Naive thymus-derived CD4-positive, alpha-beta T cell (primary cell): ENCODE measurements around the gene NPEPPS. TPM values are rescaled to one million over a fixed set of nuclear protein-coding genes. Genes with fewer than 3 reads are reported as not detected.
"Not testable (repeated sequence)": the region's sequence is repeated elsewhere in the genome, so short reads cannot be mapped to it uniquely, and the experiment has no call there.

Experiments used
- ATAC-seq: fragments of 150-1000 bp; cut with Tn5 transposase; 2 replicates; pipeline ENCODE4 v1.10.0; 2021; ENCODE audit warnings: mild to moderate bottlenecking, moderate library complexity
- CTCF ChIA-PET: fragments of 350-600 bp; sonication (Branson Sonifier 250); formaldehyde crosslinking; loops from one replicate; lab custom pipeline; 2021; ENCODE audit warnings: antibody characterized with exemption; lab: Charles Lee
- POLR2A ChIA-PET: fragments of 350-600 bp; sonication (Branson Sonifier 250); formaldehyde crosslinking; loops from one replicate; lab custom pipeline; 2021; ENCODE audit warnings: antibody characterized with exemption, inconsistent platforms; lab: Charles Lee
- DNase-seq, 9 donors: peaks; one replicate each; pipeline versions ENCODE4 v3.0.0 to v3.0.0-alpha.2; 2020 to 2022; ENCODE audit warnings: mixed read lengths in 1 of 9
- H3K27ac ChIP-seq: one replicate; pipeline ENCODE4 v1.7.0; 2013; ENCODE audit warnings: mild to moderate bottlenecking, low read depth, low read length, moderate library complexity
- H3K27me3 ChIP-seq, 2 donors: one replicate each; pipeline ENCODE4 v1.7.0; 2013; ENCODE audit warnings: low read length in 2 of 2, mild to moderate bottlenecking in 2 of 2, moderate library complexity in 2 of 2; ENCODE audit not compliant: control insufficient read depth in 2 of 2, insufficient read depth in 2 of 2
- H3K36me3 ChIP-seq, 3 experiments: 1 replicate in 2 of 3; 2 replicates in 1 of 3; pipeline ENCODE4 v1.7.0; 2013; ENCODE audit warnings: low read length in 3 of 3, mild to moderate bottlenecking in 3 of 3, moderate library complexity in 1 of 3; ENCODE audit not compliant: insufficient read depth in 3 of 3, control insufficient read depth in 2 of 3
- H3K4me1 ChIP-seq, 2 donors: one replicate each; pipeline ENCODE4 v1.7.0; 2013; ENCODE audit warnings: low read length in 2 of 2, mild to moderate bottlenecking in 2 of 2, moderate library complexity in 1 of 2; ENCODE audit not compliant: control insufficient read depth in 2 of 2, insufficient read depth in 2 of 2
- H3K4me3 ChIP-seq: 2 replicates; pipeline ENCODE4 v1.7.0; 2013; ENCODE audit warnings: mild to moderate bottlenecking, low read length
- H3K9me3 ChIP-seq, 3 experiments: 1 replicate in 2 of 3; 2 replicates in 1 of 3; pipeline ENCODE4 v1.7.0; 2013; ENCODE audit warnings: low read length in 3 of 3; ENCODE audit not compliant: control insufficient read depth in 2 of 3
- H3K27ac Mint-ChIP-seq, 9 donors: one replicate each; pipeline ENCODE4 v1.8.0; 2020 to 2022; ENCODE audit warnings: mixed read lengths in 9 of 9, mild to moderate bottlenecking in 8 of 9, moderate library complexity in 5 of 9, inconsistent platforms in 2 of 9
- H3K27me3 Mint-ChIP-seq, 5 donors: one replicate each; pipeline ENCODE4 v1.8.0; 2021 to 2022; ENCODE audit warnings: mixed read lengths in 5 of 5, mild to moderate bottlenecking in 1 of 5
- H3K36me3 Mint-ChIP-seq, 5 donors: one replicate each; pipeline ENCODE4 v1.8.0; 2020 to 2022; ENCODE audit warnings: mixed read lengths in 5 of 5, mild to moderate bottlenecking in 3 of 5, inconsistent platforms in 1 of 5
- H3K4me1 Mint-ChIP-seq, 7 donors: one replicate each; pipeline ENCODE4 v1.8.0; 2020 to 2022; ENCODE audit warnings: mixed read lengths in 7 of 7, mild to moderate bottlenecking in 3 of 7, inconsistent platforms in 1 of 7
- H3K4me3 Mint-ChIP-seq, 10 donors: one replicate each; pipeline ENCODE4 v1.8.0; 2020 to 2022; ENCODE audit warnings: mild to moderate bottlenecking in 10 of 10, mixed read lengths in 10 of 10, moderate library complexity in 6 of 10, inconsistent platforms in 2 of 10
- H3K9me3 Mint-ChIP-seq, 11 donors: one replicate each; pipeline ENCODE4 v1.8.0; 2020 to 2022; ENCODE audit warnings: mixed read lengths in 11 of 11, mild to moderate bottlenecking in 4 of 11, inconsistent platforms in 1 of 11, moderate library complexity in 1 of 11
- intact Hi-C, 2 donors: fragments of 100-400 bp; cut with micrococcal nuclease; formaldehyde crosslinking; loops; one replicate each; pipeline ENCODE4 v1.15.1; 2023
- polyA plus RNA-seq, 2 donors: library from polyadenylated mRNA; unstranded; fragments of 300-500 nt; fragmentation: Illumina TruSeq; gene quantifications; one replicate each; pipeline ENCODE4 v1.2.3, GENCODE V29; 2021
- total RNA-seq, 6 experiments: library from RNA in 5 of 6; stranded (reverse) in 5 of 6; gene quantifications; 1 replicate in 5 of 6; 2 replicates in 1 of 6; pipeline ENCODE4 v1.2.3 and lab custom pipeline; 2021 to 2026

The NPEPPS gene
- total and polyA plus RNA-seq, 7 experiments from 2014 or later: 33.6 to 129 (median 87.6) TPM

GRCh38 chr17:47586378-47587055 lies 55.6 kb downstream of the NPEPPS start:
- H3K4me3 Mint-ChIP-seq, H3K4me1 Mint-ChIP-seq, H3K36me3 ChIP-seq, H3K27ac ChIP-seq, DNase-seq, H3K27me3 ChIP-seq, H3K4me1 ChIP-seq, ATAC-seq, H3K9me3 ChIP-seq, H3K4me3 ChIP-seq, H3K27ac Mint-ChIP-seq, H3K9me3 Mint-ChIP-seq, CTCF ChIA-PET, H3K27me3 Mint-ChIP-seq, intact Hi-C loops: not testable (repeated sequence)
- POLR2A ChIA-PET: interaction anchor here (0.6 kb wide), 1 partner anchor 9 kb away, joined by 3 read pairs; no protein-coding TSS in a partner anchor
- H3K36me3 Mint-ChIP-seq: peaks cover 0 to 10% (median 0%) of the 10 kb centered on the region in 5 donors

GRCh38 chr17:47593522-47593921 lies 62.6 kb downstream of the NPEPPS start:
- intact Hi-C loops: not testable (repeated sequence)
- peaks cover 0 to 33% (median 4%) of the 10 kb centered on the region in 5 donors for H3K36me3 Mint-ChIP-seq

GRCh38 chr17:47603830-47604597 lies 73.1 kb downstream of the NPEPPS start:
- Mint-ChIP-seq H3K9me3 (no peaks in the 10 kb centered on the region), H3K27me3 (no peaks in the 10 kb centered on the region), H3K4me3 (no peak overlapping the region), H3K4me1 (peaks cover 0 to 6% (median 3%) of the 10 kb centered on the region in 7 donors), H3K36me3 (peaks cover 12 to 59% (median 26%) of the 10 kb centered on the region in 5 donors), H3K27ac (peak overlapping the region in 4 of 9 donors; percentile 6 to 65 (median 29))
- ATAC-seq (no peak), DNase-seq (no peak)
- intact Hi-C loops: no loop called here
- Histone ChIP-seq H3K4me3 (no peak overlapping the region), H3K27ac (peak overlapping the region; percentile 14), H3K27me3 (no peaks in the 10 kb centered on the region), H3K9me3 (no peaks in the 10 kb centered on the region), H3K36me3 (peaks cover 8 to 52% (median 10%) of the 10 kb centered on the region in 3 experiments), H3K4me1 (no peaks in the 10 kb centered on the region)
- CTCF ChIA-PET: no interaction called here
- POLR2A ChIA-PET: interaction anchor here (0.6 to 0.7 kb wide), 2 partner anchors 11 to 315 kb away, joined by 3 to 4 read pairs; no protein-coding TSS in a partner anchor

More at GRCh38 chr17:47593522-47593921, 62.6 kb downstream of the NPEPPS start:
- DNase-seq, H3K27me3 Mint-ChIP-seq, H3K27ac ChIP-seq, H3K4me1 Mint-ChIP-seq, H3K4me3 Mint-ChIP-seq, ATAC-seq, H3K4me3 ChIP-seq, H3K27me3 ChIP-seq, H3K9me3 Mint-ChIP-seq, CTCF ChIA-PET, H3K9me3 ChIP-seq, H3K4me1 ChIP-seq, H3K27ac Mint-ChIP-seq: not testable (repeated sequence)
- H3K36me3 ChIP-seq: peaks cover 0 to 15% (median 0%) of the 10 kb centered on the region in 3 experiments
- POLR2A ChIA-PET: interaction anchor here (0.6 kb wide), 2 partner anchors 10 to 302 kb away, joined by 3 to 4 read pairs; no protein-coding TSS in a partner anchor

GRCh38 chr17:47604598-47604927 lies 73.7 kb downstream of the NPEPPS start:
- H3K36me3 ChIP-seq: peaks cover 8 to 50% (median 10%) of the 10 kb centered on the region in 3 experiments
- no peak for ATAC-seq

GRCh38 chr17:47605011-47605410 lies 74.1 kb downstream of the NPEPPS start:
- no peaks in the 10 kb centered on the region for H3K9me3 ChIP-seq
- ATAC-seq (no peak), DNase-seq (no peak)
- H3K36me3 ChIP-seq: peaks cover 8 to 46% (median 10%) of the 10 kb centered on the region in 3 experiments
- Mint-ChIP-seq H3K9me3 (no peaks in the 10 kb centered on the region), H3K27ac (no peak overlapping the region), H3K4me3 (no peak overlapping the region), H3K27me3 (no peaks in the 10 kb centered on the region), H3K4me1 (peaks cover 0 to 9% (median 5%) of the 10 kb centered on the region in 7 donors), H3K36me3 (peaks cover 12 to 56% (median 24%) of the 10 kb centered on the region in 5 donors)
- no peak overlapping the region for H3K27ac ChIP-seq
- ChIA-PET CTCF (interaction anchor here (0.6 to 0.7 kb wide), 2 partner anchors 11 to 21 kb away, joined by 4 to 9 read pairs; no protein-coding TSS in a partner anchor), POLR2A (interaction anchor here (0.6 kb wide), 1 partner anchor 316 kb away, joined by 3 read pairs; no protein-coding TSS in a partner anchor)
- H3K4me3 ChIP-seq: no peak overlapping the region
- intact Hi-C loops: no loop called here
- H3K27me3 ChIP-seq: no peaks in the 10 kb centered on the region
- no peaks in the 10 kb centered on the region for H3K4me1 ChIP-seq

More at GRCh38 chr17:47604598-47604927, 73.7 kb downstream of the NPEPPS start:
- Histone ChIP-seq H3K4me1 (no peaks in the 10 kb centered on the region), H3K4me3 (no peak overlapping the region), H3K27me3 (no peaks in the 10 kb centered on the region), H3K9me3 (no peaks in the 10 kb centered on the region), H3K27ac (no peak overlapping the region)
- intact Hi-C loops: no loop called here
- no peak overlapping the region for H3K4me3 Mint-ChIP-seq
- H3K36me3 Mint-ChIP-seq: peaks cover 12 to 57% (median 24%) of the 10 kb centered on the region in 5 donors
- H3K9me3 Mint-ChIP-seq: no peaks in the 10 kb centered on the region
- H3K27me3 Mint-ChIP-seq: no peaks in the 10 kb centered on the region
- H3K4me1 Mint-ChIP-seq: peaks cover 0 to 7% (median 5%) of the 10 kb centered on the region in 7 donors
- H3K27ac Mint-ChIP-seq: peak overlapping the region in 2 of 9 donors; percentile 47 to 70
- no peak for DNase-seq
- POLR2A ChIA-PET: interaction anchor here (0.6 kb wide), 1 partner anchor 316 kb away, joined by 3 read pairs; no protein-coding TSS in a partner anchor
- CTCF ChIA-PET: interaction anchor here (0.7 kb wide), 1 partner anchor 11 kb away, joined by 4 read pairs; no protein-coding TSS in a partner anchor

- no peaks in the 10 kb centered on the region for H3K9me3 ChIP-seq
- Mint-ChIP-seq H3K4me1 (peaks cover 0 to 12% (median 5%) of the 10 kb centered on the region in 7 donors), H3K27me3 (no peaks in the 10 kb centered on the region), H3K9me3 (no peaks in the 10 kb centered on the region), H3K27ac (peak overlapping the region in 6 of 9 donors; percentile 1 to 63 (median 27)), H3K4me3 (no peak overlapping the region), H3K36me3 (peaks cover 12 to 38% (median 19%) of the 10 kb centered on the region in 5 donors)
- H3K4me3 ChIP-seq: no peak overlapping the region
- ChIA-PET POLR2A (interaction anchor here (0.6 kb wide), 1 partner anchor 382 kb away, joined by 3 read pairs; no protein-coding TSS in a partner anchor), CTCF (no interaction called here)
- intact Hi-C loops: no loop called here
- peaks cover 0 to 34% (median 10%) of the 10 kb centered on the region in 3 experiments for H3K36me3 ChIP-seq
- no peaks in the 10 kb centered on the region for H3K27me3 ChIP-seq
- H3K4me1 ChIP-seq: no peaks in the 10 kb centered on the region
- DNase-seq: no peak
- no peak overlapping the region for H3K27ac ChIP-seq
- ATAC-seq: no peak
These were observed 76.6 kb downstream of the NPEPPS start for GRCh38 chr17:47607481-47607880.
